Activated CD4-positive, alpha-beta T cell treated with anti-CD3 and anti-CD28 coated beads, Interleukin-2, amount 10 ng/mL, durations not matched to agents 7 days and 5 days (primary cell): ENCODE results near the gene SFTPD. TPM values are rescaled to one million over a fixed set of nuclear protein-coding genes. Genes with fewer than 3 reads are reported as not detected.
"Not testable (repeated sequence)": the region's sequence is repeated elsewhere in the genome, so short reads cannot be mapped to it uniquely, and the experiment has no call there.

Source experiments
- CTCF ChIA-PET: fragments of 350-600 bp; sonication (Branson Sonifier 250); formaldehyde crosslinking; loops from one replicate; lab custom pipeline; 2021; ENCODE audit warnings: antibody characterized with exemption; lab: Charles Lee
- POLR2A ChIA-PET: fragments of 350-600 bp; sonication (Branson Sonifier 250); formaldehyde crosslinking; loops from one replicate; lab custom pipeline; 2021; ENCODE audit warnings: antibody characterized with exemption; lab: Charles Lee
- DNase-seq: peaks from one replicate; pipeline ENCODE4 v3.0.0-alpha.2; 2020
- H3K27ac Mint-ChIP-seq: one replicate; pipeline ENCODE4 v1.8.0; 2021; ENCODE audit warnings: mild to moderate bottlenecking, moderate library complexity, mixed read lengths
- H3K27me3 Mint-ChIP-seq: one replicate; pipeline ENCODE4 v1.8.0; 2021; ENCODE audit warnings: mixed read lengths
- H3K36me3 Mint-ChIP-seq: one replicate; pipeline ENCODE4 v1.8.0; 2021; ENCODE audit warnings: low read depth, mixed read lengths
- H3K4me1 Mint-ChIP-seq: one replicate; pipeline ENCODE4 v1.8.0; 2021; ENCODE audit warnings: mixed read lengths
- H3K4me3 Mint-ChIP-seq: one replicate; pipeline ENCODE4 v1.8.0; 2021; ENCODE audit warnings: mild to moderate bottlenecking, moderate library complexity, mixed read lengths
- H3K9me3 Mint-ChIP-seq: one replicate; pipeline ENCODE4 v1.8.0; 2021; ENCODE audit warnings: mixed read lengths
- total RNA-seq, 2 experiments: library from RNA; stranded (reverse); gene quantifications; one replicate each; pipeline ENCODE4 v1.2.3, GENCODE V29; 2021

SFTPD gene
- total RNA-seq: not detected

GRCh38 chr10:79948976-79949722, at the start of gene SFTPD:
TSS of gene SFTPD (minus strand) at chr10:79949105. CDS start at chr10:79946659, 2,446 bp downstream.
- DNase-seq: no peak
- ChIA-PET POLR2A (no interaction called here), CTCF (no interaction called here)
- Mint-ChIP-seq H3K4me3 (no peak within 1 kb of the TSS), H3K9me3 (peaks cover 7% of the 10 kb centered on the region), H3K36me3 (no peaks in the 10 kb centered on the region), H3K4me1 (no peaks in the 10 kb centered on the region), H3K27ac (no peak within 1 kb of the TSS), H3K27me3 (peaks cover 10% of the 10 kb centered on the region)

- no peak for DNase-seq
- no peaks in the 10 kb centered on the region for H3K4me1 Mint-ChIP-seq
- CTCF ChIA-PET: interaction anchor here (0.5 kb wide), 1 partner anchor 267 kb away, joined by 3 read pairs; no protein-coding TSS in a partner anchor
- POLR2A ChIA-PET: no interaction called here
- peaks cover 5% of the 10 kb centered on the region for H3K9me3 Mint-ChIP-seq
- H3K27me3 Mint-ChIP-seq: peaks cover 27% of the 10 kb centered on the region
- H3K27ac Mint-ChIP-seq: no peak overlapping the region
- H3K4me3 Mint-ChIP-seq: no peak overlapping the region
- no peaks in the 10 kb centered on the region for H3K36me3 Mint-ChIP-seq
Measured at GRCh38 chr10:79995979-79996634, 47.2 kb upstream of the SFTPD start.

- peaks cover 36% of the 10 kb centered on the region for H3K27me3 Mint-ChIP-seq
- peaks cover 2% of the 10 kb centered on the region for H3K36me3 Mint-ChIP-seq
- POLR2A ChIA-PET: no interaction called here
- no peak for DNase-seq
- peaks cover 15% of the 10 kb centered on the region for H3K9me3 Mint-ChIP-seq
- H3K27ac Mint-ChIP-seq: no peak overlapping the region
- H3K4me1 Mint-ChIP-seq: no peaks in the 10 kb centered on the region
- H3K4me3 Mint-ChIP-seq: no peak overlapping the region
- CTCF ChIA-PET: no interaction called here
Measured at GRCh38 chr10:79994556-79994955, 45.7 kb upstream of the SFTPD start.

- H3K4me3 Mint-ChIP-seq, H3K27ac Mint-ChIP-seq, H3K36me3 Mint-ChIP-seq, POLR2A ChIA-PET, DNase-seq: not testable (repeated sequence)
- Mint-ChIP-seq H3K4me1 (peaks cover 22% of the 10 kb centered on the region), H3K9me3 (peaks cover 15% of the 10 kb centered on the region), H3K27me3 (peaks cover 57% of the 10 kb centered on the region)
- CTCF ChIA-PET: interaction anchor here (0.7 kb wide), 1 partner anchor 1019 kb away, joined by 3 read pairs; no protein-coding TSS in a partner anchor
Measured at GRCh38 chr10:79988199-79988598, 39.3 kb upstream of the SFTPD start.

- POLR2A ChIA-PET, H3K27ac Mint-ChIP-seq, DNase-seq, H3K36me3 Mint-ChIP-seq, H3K9me3 Mint-ChIP-seq, H3K4me3 Mint-ChIP-seq, CTCF ChIA-PET: not testable (repeated sequence)
- Mint-ChIP-seq H3K27me3 (peaks cover 53% of the 10 kb centered on the region), H3K4me1 (peaks cover 24% of the 10 kb centered on the region)
Measured at GRCh38 chr10:79986661-79987060, 37.8 kb upstream of the SFTPD start.

GRCh38 chr10:79985481-79986072, 36.7 kb upstream of the SFTPD start:
- peaks cover 27% of the 10 kb centered on the region for H3K4me1 Mint-ChIP-seq
- no peak for DNase-seq
- no peak overlapping the region for H3K4me3 Mint-ChIP-seq
- CTCF ChIA-PET: no interaction called here
- H3K36me3 Mint-ChIP-seq: no peaks in the 10 kb centered on the region
- POLR2A ChIA-PET: no interaction called here
- peaks cover 52% of the 10 kb centered on the region for H3K27me3 Mint-ChIP-seq
- H3K9me3 Mint-ChIP-seq: peaks cover 6% of the 10 kb centered on the region
- H3K27ac Mint-ChIP-seq: no peak overlapping the region

- CTCF ChIA-PET: no interaction called here
Measured at GRCh38 chr10:79984851-79985250, 35.9 kb upstream of the SFTPD start.

GRCh38 chr10:79983286-79983909, 34.5 kb upstream of the SFTPD start:
- Mint-ChIP-seq H3K36me3 (no peaks in the 10 kb centered on the region), H3K4me3 (peak overlapping the region; percentile 23), H3K27ac (no peak overlapping the region), H3K4me1 (peaks cover 27% of the 10 kb centered on the region), H3K27me3 (peaks cover 59% of the 10 kb centered on the region), H3K9me3 (no peaks in the 10 kb centered on the region)
- CTCF ChIA-PET: interaction anchor here (0.9 kb wide), 1 partner anchor 11 kb away, joined by 3 read pairs; no protein-coding TSS in a partner anchor
- POLR2A ChIA-PET: no interaction called here
- DNase-seq: no peak

More at GRCh38 chr10:79984851-79985250, 35.9 kb upstream of the SFTPD start:
- POLR2A ChIA-PET: no interaction called here
- DNase-seq: no peak
- peaks cover 55% of the 10 kb centered on the region for H3K27me3 Mint-ChIP-seq
- peaks cover 27% of the 10 kb centered on the region for H3K4me1 Mint-ChIP-seq
- no peaks in the 10 kb centered on the region for H3K36me3 Mint-ChIP-seq
- H3K4me3 Mint-ChIP-seq: no peak overlapping the region
- H3K27ac Mint-ChIP-seq: no peak overlapping the region
- H3K9me3 Mint-ChIP-seq: peaks cover 3% of the 10 kb centered on the region

GRCh38 chr10:79982861-79983260, 34.0 kb upstream of the SFTPD start:
- H3K9me3 Mint-ChIP-seq: no peaks in the 10 kb centered on the region
- no peak for DNase-seq
- no peak overlapping the region for H3K4me3 Mint-ChIP-seq
- peaks cover 27% of the 10 kb centered on the region for H3K4me1 Mint-ChIP-seq
- CTCF ChIA-PET: interaction anchor here (0.9 kb wide), 1 partner anchor 10 kb away, joined by 3 read pairs; no protein-coding TSS in a partner anchor
- peaks cover 61% of the 10 kb centered on the region for H3K27me3 Mint-ChIP-seq
- POLR2A ChIA-PET: no interaction called here
- H3K27ac Mint-ChIP-seq: no peak overlapping the region
- H3K36me3 Mint-ChIP-seq: no peaks in the 10 kb centered on the region

- POLR2A ChIA-PET: no interaction called here
- CTCF ChIA-PET: interaction anchor here (0.9 kb wide), 1 partner anchor 10 kb away, joined by 3 read pairs; no protein-coding TSS in a partner anchor
- no peak overlapping the region for H3K27ac Mint-ChIP-seq
- peaks cover 63% of the 10 kb centered on the region for H3K27me3 Mint-ChIP-seq
- H3K4me1 Mint-ChIP-seq: peaks cover 27% of the 10 kb centered on the region
- no peaks in the 10 kb centered on the region for H3K36me3 Mint-ChIP-seq
- H3K4me3 Mint-ChIP-seq: no peak overlapping the region
- DNase-seq: no peak
- H3K9me3 Mint-ChIP-seq: no peaks in the 10 kb centered on the region
Measured at GRCh38 chr10:79982362-79982800, 33.5 kb upstream of the SFTPD start.

- DNase-seq: peak; percentile 22
- CTCF ChIA-PET: no interaction called here
- peak overlapping the region; percentile 52 for H3K4me3 Mint-ChIP-seq
Measured at GRCh38 chr10:79981450-79982361, 32.8 kb upstream of the SFTPD start.

GRCh38 chr10:79980711-79981110, 31.8 kb upstream of the SFTPD start:
- H3K4me1 Mint-ChIP-seq: peaks cover 21% of the 10 kb centered on the region
- H3K27me3 Mint-ChIP-seq: peaks cover 59% of the 10 kb centered on the region
- H3K4me3 Mint-ChIP-seq: no peak overlapping the region
- no peak overlapping the region for H3K27ac Mint-ChIP-seq
- ChIA-PET CTCF (no interaction called here), POLR2A (no interaction called here)
- no peak for DNase-seq
- no peaks in the 10 kb centered on the region for H3K36me3 Mint-ChIP-seq
- peaks cover 2% of the 10 kb centered on the region for H3K9me3 Mint-ChIP-seq

More at GRCh38 chr10:79981450-79982361, 32.8 kb upstream of the SFTPD start:
- Mint-ChIP-seq H3K27me3 (peaks cover 64% of the 10 kb centered on the region), H3K36me3 (no peaks in the 10 kb centered on the region), H3K4me1 (peaks cover 27% of the 10 kb centered on the region), H3K27ac (no peak overlapping the region), H3K9me3 (peaks cover 2% of the 10 kb centered on the region)
- POLR2A ChIA-PET: no interaction called here
